Keratinocyte (primary cell): ENCODE results near the gene NSG2. TPM values are rescaled to one million over a fixed set of nuclear protein-coding genes. Genes with fewer than 3 reads are reported as not detected.

ENCODE experiments used
- DNase-seq: peaks from one replicate; pipeline ENCODE4 v3.0.0-alpha.2; 2011; ENCODE audit warnings: low read depth, missing footprints, low spot score
- FAIRE-seq: peaks from 2 replicates; lab custom pipeline; 2011; peaks lifted over from hg19 to GRCh38; lab: Jason Lieb, UNC
- H2AFZ ChIP-seq: 2 replicates; pipeline ENCODE4 v1.6.0; 2012; ENCODE audit warnings: low read length, control low read depth, inconsistent platforms; ENCODE audit not compliant: control insufficient read depth
- H3K27ac ChIP-seq: 2 replicates; pipeline ENCODE4 v1.5.1; 2011; ENCODE audit warnings: low read length; ENCODE audit not compliant: control insufficient read depth, insufficient read depth
- H3K27me3 ChIP-seq: 3 replicates; pipeline ENCODE4 v1.6.0; 2011; ENCODE audit warnings: low read length; ENCODE audit not compliant: control insufficient read depth, insufficient read depth; ENCODE audit errors: extremely low read depth
- H3K36me3 ChIP-seq, 2 experiments: 2 replicates in 1 of 2; 3 replicates in 1 of 2; pipeline ENCODE4 v1.5.1; 2011; ENCODE audit warnings: low read length in 2 of 2, mild to moderate bottlenecking in 1 of 2; ENCODE audit not compliant: control insufficient read depth in 2 of 2, insufficient read depth in 2 of 2; ENCODE audit errors: extremely low read depth in 1 of 2
- H3K4me1 ChIP-seq: 3 replicates; pipeline ENCODE4 v1.5.1; 2011; ENCODE audit warnings: low read length; ENCODE audit not compliant: control insufficient read depth, insufficient read depth; ENCODE audit errors: extremely low read depth
- H3K4me2 ChIP-seq: 3 replicates; pipeline ENCODE4 v1.6.0; 2011; ENCODE audit warnings: low read depth, low read length; ENCODE audit not compliant: control insufficient read depth, insufficient read depth; ENCODE audit errors: extremely low read depth
- H3K4me3 ChIP-seq, 3 experiments: fragments of 200-600 bp in 1 of 3; sonication (generic) in 1 of 3; 2 replicates in 2 of 3; 3 replicates in 1 of 3; pipeline ENCODE4 v1.5.1; 2011 to 2016; ENCODE audit warnings: low read length in 3 of 3, mild to moderate bottlenecking in 3 of 3, control low read depth in 2 of 3, inconsistent platforms in 1 of 3, low read depth in 1 of 3, mixed read lengths in 1 of 3, mixed run types in 1 of 3, moderate library complexity in 1 of 3; ENCODE audit not compliant: control insufficient read depth in 2 of 3, insufficient read depth in 2 of 3; ENCODE audit errors: extremely low read depth in 1 of 3
- H3K79me2 ChIP-seq: 2 replicates; pipeline ENCODE4 v1.6.0; 2012; ENCODE audit warnings: low read length; ENCODE audit not compliant: control insufficient read depth, insufficient read depth
- H3K9ac ChIP-seq: 3 replicates; pipeline ENCODE4 v1.6.0; 2011; ENCODE audit warnings: low read length; ENCODE audit not compliant: control insufficient read depth, insufficient read depth; ENCODE audit errors: extremely low read depth
- H3K9me1 ChIP-seq: 3 replicates; pipeline ENCODE4 v1.6.0; 2011; ENCODE audit warnings: low read length; ENCODE audit not compliant: control insufficient read depth, insufficient read depth; ENCODE audit errors: extremely low read depth
- H3K9me3 ChIP-seq: 2 replicates; pipeline ENCODE4 v1.5.1; 2012; ENCODE audit warnings: low read depth, low read length; ENCODE audit not compliant: control insufficient read depth
- H4K20me1 ChIP-seq: 3 replicates; pipeline ENCODE4 v1.6.0; 2011; ENCODE audit warnings: low read length; ENCODE audit not compliant: control insufficient read depth, insufficient read depth; ENCODE audit errors: extremely low read depth
- CTCF ChIP-seq, 3 experiments: IDR thresholded peaks in 1 of 3; conservative IDR thresholded peaks in 1 of 3; optimal IDR thresholded peaks in 1 of 3; 2 replicates in 2 of 3; 3 replicates in 1 of 3; pipeline versions ENCODE3 to v1.5.1; 2011; ENCODE audit warnings: low read length in 3 of 3, mild to moderate bottlenecking in 3 of 3, moderate library complexity in 2 of 3, control low read depth in 1 of 3, inconsistent platforms in 1 of 3; ENCODE audit not compliant: insufficient read depth in 2 of 3; ENCODE audit errors: extremely low read depth in 1 of 3
- EZH2 ChIP-seq: IDR thresholded peaks from one replicate; pipeline ENCODE4 v1.6.1; 2012; ENCODE audit warnings: inconsistent platforms, mild to moderate bottlenecking, low read length, moderate library complexity
- dilution Hi-C: fragments of 300-500 bp; cut with MboI; formaldehyde crosslinking; loops from one replicate; pipeline ENCODE4 v1.7.0; 2020; ENCODE audit warnings: low sequenced_read_pairs; ENCODE audit not compliant: extremely low pct_ligation_motif_present
- polyA plus RNA-seq, 5 experiments: library from polyadenylated mRNA; depleted of rRNA in 3 of 5; stranded (reverse) in 3 of 5; stranded (forward) in 1 of 5; unstranded in 1 of 5; fragments of >200 nt; gene quantifications; 1 replicate in 1 of 5; 2 replicates in 3 of 5; 3 replicates in 1 of 5; pipeline versions ENCODE4 v1.2.1 to v1.2.3, GENCODE V29; 2011 to 2012; ENCODE audit warnings: missing spikeins in 2 of 5, low read depth in 1 of 5, low replicate concordance in 1 of 5

The NSG2 gene
- polyA plus RNA-seq, 1 donor (not counting 4 experiments of a cell fraction or from before 2014, with no cell fraction given) = not detected

GRCh38 chr5:174149426-174149825, 103.9 kb downstream of the NSG2 start:
- H2AFZ ChIP-seq = no peak overlapping the region
- dilution Hi-C loops = no loop called here
- H3K4me1 ChIP-seq = no peaks in the 10 kb centered on the region
- TF ChIP-seq EZH2 (no peak), CTCF (optimal IDR thresholded peaks at IDR 0.05 in 1 of 3, IDR thresholded peaks at IDR 0.05 in 1 of 3, conservative IDR thresholded peaks at IDR 0.05 in 1 of 3; ENCODE audit: extremely low read depth in 1 of 3, insufficient read depth in 2 of 3, low read length in 3 of 3) (no peak)
- H3K9me1 ChIP-seq = no peaks in the 10 kb centered on the region
- H3K4me3 ChIP-seq = no peak overlapping the region
- no peak overlapping the region for H3K9ac ChIP-seq
- no peaks in the 10 kb centered on the region for H3K36me3 ChIP-seq
- H3K9me3 ChIP-seq = no peaks in the 10 kb centered on the region
- H3K79me2 ChIP-seq = no peaks in the 10 kb centered on the region
- H3K4me2 ChIP-seq = no peak overlapping the region
- no peak overlapping the region for H3K27ac ChIP-seq
- DNase-seq (no peak), FAIRE-seq (no peak)
- H3K27me3 ChIP-seq = no peaks in the 10 kb centered on the region
- no peaks in the 10 kb centered on the region for H4K20me1 ChIP-seq

DNA sequence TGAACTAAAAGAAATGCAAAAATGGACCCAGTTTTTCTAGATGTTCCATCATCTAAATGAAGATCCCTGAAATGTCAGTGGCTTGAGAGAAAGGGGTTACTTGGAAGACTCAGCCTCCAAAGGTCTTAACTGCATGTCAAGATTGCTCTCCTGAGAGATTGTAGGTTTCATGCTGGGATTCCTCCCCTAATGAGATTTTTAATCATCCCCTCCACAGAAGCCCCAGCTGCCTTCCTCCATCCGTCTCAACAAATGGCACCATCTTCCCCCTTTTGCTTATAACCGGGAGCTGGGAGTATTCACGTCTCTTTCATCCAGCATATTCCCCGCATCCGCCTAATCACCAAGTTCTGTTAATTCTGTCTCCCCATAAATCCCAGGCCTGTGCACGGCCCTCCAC, 104.5 kb downstream of the NSG2 start:
- TF ChIP-seq EZH2 = no peak
- no peak for TF ChIP-seq CTCF (optimal IDR thresholded peaks at IDR 0.05 in 1 of 3, IDR thresholded peaks at IDR 0.05 in 1 of 3, conservative IDR thresholded peaks at IDR 0.05 in 1 of 3; ENCODE audit: extremely low read depth in 1 of 3, insufficient read depth in 2 of 3, low read length in 3 of 3)
- Histone ChIP-seq H3K27ac (no peak overlapping the region), H3K4me1 (no peaks in the 10 kb centered on the region), H4K20me1 (no peaks in the 10 kb centered on the region), H3K9ac (no peak overlapping the region), H3K4me3 (no peak overlapping the region), H3K4me2 (no peak overlapping the region), H3K79me2 (no peaks in the 10 kb centered on the region), H3K9me3 (no peaks in the 10 kb centered on the region), H2AFZ (no peak overlapping the region), H3K27me3 (no peaks in the 10 kb centered on the region), H3K36me3 (no peaks in the 10 kb centered on the region), H3K9me1 (no peaks in the 10 kb centered on the region)
- DNase-seq = no peak
- no peak for FAIRE-seq
- dilution Hi-C loops = no loop called here
